ENCODE measurements around the gene ABRAXAS1. TPM values are rescaled to one million over a fixed set of nuclear protein-coding genes. Genes with fewer than 3 reads are reported as not detected.

Gene ABRAXAS1
- total RNA-seq, 6 experiments from 2014 or later, result 6.3 to 9.9 (median 8.4) TPM

GRCh38 chr4:83440148-83440814, 44.6 kb downstream of the ABRAXAS1 start:
- Mint-ChIP-seq H3K9me3 (no peaks in the 10 kb centered on the region), H3K4me3 (no peak overlapping the region), H3K27me3 (ENCODE audit: insufficient read depth) (no peaks in the 10 kb centered on the region; the same call in 1 of the 2 replicates), H3K4me1 (ENCODE audit: low read depth) (0 out of 2 replicates have a peak, but pooled peaks cover 4% of the 10 kb centered on the region), H3K36me3 (ENCODE audit: low read depth) (no peaks in the 10 kb centered on the region), H3K27ac (no peak overlapping the region)
- TF ChIP-seq CTCF (IDR thresholded peaks at IDR 0.05), result no peak
- no peak for DNase-seq

GRCh38 chr4:83438719-83439118, 46.2 kb downstream of the ABRAXAS1 start:
- no peaks in the 10 kb centered on the region for H3K36me3 Mint-ChIP-seq (ENCODE audit: low read depth)
- 0 out of 2 replicates have a peak, but pooled peaks cover 4% of the 10 kb centered on the region for H3K4me1 Mint-ChIP-seq (ENCODE audit: low read depth)
- H3K4me3 Mint-ChIP-seq, result no peak overlapping the region
- no peaks in the 10 kb centered on the region for H3K9me3 Mint-ChIP-seq
- DNase-seq, result peak; percentile 17
- H3K27ac Mint-ChIP-seq, result no peak overlapping the region
- no peak for TF ChIP-seq CTCF (IDR thresholded peaks at IDR 0.05)
- H3K27me3 Mint-ChIP-seq (ENCODE audit: insufficient read depth), result no peaks in the 10 kb centered on the region

GRCh38 chr4:83436680-83437079, 48.2 kb downstream of the ABRAXAS1 start:
- Mint-ChIP-seq H3K27ac (no peak overlapping the region), H3K9me3 (no peaks in the 10 kb centered on the region), H3K4me1 (ENCODE audit: low read depth) (0 out of 2 replicates have a peak, but pooled peaks cover 4% of the 10 kb centered on the region), H3K36me3 (ENCODE audit: low read depth) (no peaks in the 10 kb centered on the region), H3K27me3 (ENCODE audit: insufficient read depth) (no peaks in the 10 kb centered on the region), H3K4me3 (no peak overlapping the region)
- TF ChIP-seq CTCF (IDR thresholded peaks at IDR 0.05), result no peak
- no peak for DNase-seq

GRCh38 chr4:83431200-83431599, 53.7 kb downstream of the ABRAXAS1 start:
- DNase-seq, result no peak
- Mint-ChIP-seq H3K4me3 (no peak overlapping the region), H3K27ac (no peak overlapping the region), H3K4me1 (ENCODE audit: low read depth) (no peaks in the 10 kb centered on the region), H3K27me3 (ENCODE audit: insufficient read depth) (no peaks in the 10 kb centered on the region), H3K9me3 (no peaks in the 10 kb centered on the region), H3K36me3 (ENCODE audit: low read depth) (no peaks in the 10 kb centered on the region)
- no peak for TF ChIP-seq CTCF (IDR thresholded peaks at IDR 0.05)

GRCh38 chr4:83418211-83418610, 66.7 kb downstream of the ABRAXAS1 start:
- Mint-ChIP-seq H3K4me1 (ENCODE audit: low read depth) (no peaks in the 10 kb centered on the region), H3K4me3 (no peak overlapping the region), H3K36me3 (ENCODE audit: low read depth) (peaks cover 14% of the 10 kb centered on the region), H3K27me3 (ENCODE audit: insufficient read depth) (no peaks in the 10 kb centered on the region), H3K27ac (no peak overlapping the region), H3K9me3 (no peaks in the 10 kb centered on the region)
- DNase-seq, result no peak
- no peak for TF ChIP-seq CTCF (IDR thresholded peaks at IDR 0.05)

Data from HFFc6 (cell line).